CD4-positive, alpha-beta T cell treated with Interleukin-21 for 1 hour (primary cell): ENCODE results near the gene TBC1D2B.
"Not testable (repeated sequence)": the region's sequence is repeated elsewhere in the genome, so short reads cannot be mapped to it uniquely, and the experiment has no call there.

Experiments
- DNase-seq: peaks from one replicate; pipeline ENCODE4 v3.0.0-alpha.2; 2020

The TBC1D2B gene

GRCh38 chr15:77971875-77972274 is 105.6 kb downstream of the TBC1D2B start:
- DNase-seq, result not testable (repeated sequence)

GRCh38 chr15:77970813-77971360 is 106.6 kb downstream of the TBC1D2B start:
- not testable (repeated sequence) for DNase-seq

GRCh38 chr15:77969055-77969454 is 108.5 kb downstream of the TBC1D2B start:
- DNase-seq, result no peak

GRCh38 chr15:77967798-77968197 is 109.7 kb downstream of the TBC1D2B start:
- no peak for DNase-seq

- DNase-seq, result not testable (repeated sequence)
Observed at GRCh38 chr15:77967235-77967615, 110.3 kb downstream of the TBC1D2B start.

GRCh38 chr15:77966540-77967234 is 110.8 kb downstream of the TBC1D2B start:
- DNase-seq, result peak; percentile 60

GRCh38 chr15:77964193-77964592 is 113.3 kb downstream of the TBC1D2B start:
- DNase-seq, result no peak

GRCh38 chr15:77959432-77959879 is 118.1 kb downstream of the TBC1D2B start:
- DNase-seq, result peak; percentile 77

- not testable (repeated sequence) for DNase-seq
Observed at GRCh38 chr15:77958716-77959431, 118.6 kb downstream of the TBC1D2B start.

- not testable (repeated sequence) for DNase-seq
Observed at GRCh38 chr15:77958021-77958420, 119.5 kb downstream of the TBC1D2B start.

GRCh38 chr15:77953926-77954325 is 123.6 kb downstream of the TBC1D2B start:
- DNase-seq, result peak; percentile 52

GRCh38 chr15:77952928-77953446 is 124.5 kb downstream of the TBC1D2B start:
- DNase-seq, result not testable (repeated sequence)

- not testable (repeated sequence) for DNase-seq
Observed at GRCh38 chr15:77951105-77951786, 126.3 kb downstream of the TBC1D2B start.

- not testable (repeated sequence) for DNase-seq
Observed at GRCh38 chr15:77950470-77950869, 127.0 kb downstream of the TBC1D2B start.

GRCh38 chr15:77945566-77945965 is 131.9 kb downstream of the TBC1D2B start:
- no peak for DNase-seq
